PC-9 (cell line): ENCODE data around the gene CHST11.

Source experiments
- CTCF ChIP-seq: fragments of 200-600 bp; sonication (generic); conservative IDR thresholded peaks from 2 replicates; pipeline ENCODE4 v1.6.1; 2017; ENCODE audit warnings: mixed run types, antibody characterized with exemption, mild to moderate bottlenecking, moderate library complexity
- EZH2 ChIP-seq: fragments of 200-600 bp; sonication (generic); IDR thresholded peaks from 2 replicates; pipeline ENCODE4 v1.8.0; 2017; ENCODE audit warnings: antibody characterized with exemption, low read depth

- no peak for TF ChIP-seq CTCF
- TF ChIP-seq EZH2, result no peak
These were observed 145.7 kb downstream of the CHST11 start for GRCh38 chr12:104602406-104602805.
